Epithelial cell of proximal tubule (primary cell): ENCODE data around the gene ZIC5. TPM values are rescaled to one million over a fixed set of nuclear protein-coding genes. Genes with fewer than 3 reads are reported as not detected.

Experiments
- DNase-seq: peaks from one replicate; pipeline ENCODE4 v3.0.0-alpha.2; 2011; ENCODE audit warnings: low read depth
- H3K4me3 ChIP-seq: 2 replicates; pipeline ENCODE4 v1.5.1; 2011; ENCODE audit warnings: low read depth, mild to moderate bottlenecking, low read length
- total RNA-seq: library from RNA; depleted of rRNA; stranded (reverse); fragments of >200 nt; gene quantifications from 2 replicates; pipeline ENCODE4 v1.2.3, GENCODE V29; 2015
- TF ChIP-seq, protein P1 (sequence below): conservative IDR thresholded peaks from 2 replicates; pipeline ENCODE4 v1.5.1; 2012; ENCODE audit warnings: low read depth, mild to moderate bottlenecking, low read length

The ZIC5 gene
- total RNA-seq, 1 donor from 2014 or later: not detected

DNA sequence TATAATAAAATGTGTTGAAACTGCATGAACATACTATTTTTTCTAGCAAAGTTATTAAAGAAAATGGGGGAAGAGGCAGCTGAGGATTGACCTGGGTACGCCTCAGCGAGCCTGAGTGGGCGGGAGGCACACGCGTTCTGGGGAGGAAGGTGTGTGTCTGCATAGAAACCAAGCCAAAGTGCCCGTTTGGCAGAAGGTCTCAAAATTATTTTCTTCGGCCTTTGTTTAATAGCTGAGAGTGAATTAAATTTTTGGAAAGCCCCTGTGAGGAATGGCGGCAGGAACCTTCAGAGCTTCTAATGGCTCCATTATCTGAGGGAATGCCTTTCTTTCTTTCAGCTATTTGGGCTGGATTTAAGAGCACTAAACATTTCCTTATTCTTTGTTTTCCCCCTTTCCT, 15.2 kb upstream of the ZIC5 start:
- TF ChIP-seq, protein P1, sequence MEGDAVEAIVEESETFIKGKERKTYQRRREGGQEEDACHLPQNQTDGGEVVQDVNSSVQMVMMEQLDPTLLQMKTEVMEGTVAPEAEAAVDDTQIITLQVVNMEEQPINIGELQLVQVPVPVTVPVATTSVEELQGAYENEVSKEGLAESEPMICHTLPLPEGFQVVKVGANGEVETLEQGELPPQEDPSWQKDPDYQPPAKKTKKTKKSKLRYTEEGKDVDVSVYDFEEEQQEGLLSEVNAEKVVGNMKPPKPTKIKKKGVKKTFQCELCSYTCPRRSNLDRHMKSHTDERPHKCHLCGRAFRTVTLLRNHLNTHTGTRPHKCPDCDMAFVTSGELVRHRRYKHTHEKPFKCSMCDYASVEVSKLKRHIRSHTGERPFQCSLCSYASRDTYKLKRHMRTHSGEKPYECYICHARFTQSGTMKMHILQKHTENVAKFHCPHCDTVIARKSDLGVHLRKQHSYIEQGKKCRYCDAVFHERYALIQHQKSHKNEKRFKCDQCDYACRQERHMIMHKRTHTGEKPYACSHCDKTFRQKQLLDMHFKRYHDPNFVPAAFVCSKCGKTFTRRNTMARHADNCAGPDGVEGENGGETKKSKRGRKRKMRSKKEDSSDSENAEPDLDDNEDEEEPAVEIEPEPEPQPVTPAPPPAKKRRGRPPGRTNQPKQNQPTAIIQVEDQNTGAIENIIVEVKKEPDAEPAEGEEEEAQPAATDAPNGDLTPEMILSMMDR: no peak

DNA sequence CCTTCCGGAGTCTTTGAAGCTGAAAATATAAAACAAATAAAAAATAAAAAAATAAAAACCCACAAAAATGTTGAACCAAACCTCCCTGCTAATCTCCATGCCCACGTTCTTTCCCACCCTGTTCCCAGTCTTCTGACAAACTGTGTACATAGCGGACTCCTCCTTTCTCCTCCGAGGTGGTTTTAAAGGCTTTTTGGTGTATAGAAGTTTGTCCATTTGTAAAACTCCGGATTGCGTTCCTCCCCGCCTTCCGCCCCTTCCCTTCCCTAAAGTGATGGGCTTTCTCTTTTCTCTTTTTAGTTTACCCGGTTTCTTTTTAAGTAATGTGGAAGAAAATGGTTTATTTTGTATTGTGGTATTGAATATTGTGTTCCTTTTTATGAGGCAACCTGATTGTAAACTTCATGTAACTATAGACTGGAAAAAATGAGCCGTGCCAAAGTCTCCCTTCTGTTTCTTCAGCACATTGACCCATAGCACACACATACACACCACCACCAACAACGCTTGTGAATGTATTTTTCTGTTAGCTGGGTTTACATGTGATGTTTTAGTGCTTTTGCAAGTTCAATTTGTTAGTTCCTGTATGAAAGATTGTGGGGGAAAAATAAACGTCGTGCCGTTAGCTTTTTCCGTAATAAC, 14.4 kb upstream of the ZIC5 start:
- DNase-seq: no peak
- H3K4me3 ChIP-seq: no peak overlapping the region
- TF ChIP-seq, protein P1: no peak

More for the DNA sequence above, 15.2 kb upstream of the ZIC5 start:
- no peak for DNase-seq
- H3K4me3 ChIP-seq: no peak overlapping the region

DNA sequence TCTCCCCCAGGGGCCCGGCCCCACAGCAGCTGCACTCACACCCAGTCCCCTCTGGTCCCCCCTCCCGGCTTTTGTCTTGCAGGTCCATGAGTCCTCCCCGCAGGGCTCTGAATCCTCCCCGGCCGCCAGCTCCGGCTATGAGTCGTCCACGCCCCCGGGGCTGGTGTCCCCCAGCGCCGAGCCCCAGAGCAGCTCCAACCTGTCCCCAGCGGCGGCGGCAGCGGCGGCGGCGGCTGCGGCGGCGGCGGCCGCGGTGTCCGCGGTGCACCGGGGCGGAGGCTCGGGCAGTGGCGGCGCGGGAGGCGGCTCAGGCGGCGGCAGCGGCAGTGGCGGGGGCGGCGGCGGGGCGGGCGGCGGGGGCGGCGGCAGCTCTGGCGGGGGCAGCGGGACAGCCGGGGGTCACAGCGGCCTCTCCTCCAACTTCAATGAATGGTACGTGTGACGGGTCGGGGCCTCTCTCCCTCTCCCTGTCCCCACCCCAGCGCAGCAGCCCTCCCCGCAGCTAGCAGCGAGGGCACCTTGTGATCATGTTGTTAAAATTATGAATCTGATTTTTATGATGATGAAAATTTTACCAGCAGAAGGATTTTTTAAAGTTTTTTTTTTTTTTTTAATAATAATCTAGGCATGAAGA, 13.8 kb upstream of the ZIC5 start:
- DNase-seq: no peak
- no peak overlapping the region for H3K4me3 ChIP-seq
- TF ChIP-seq, protein P1: no peak

DNA sequence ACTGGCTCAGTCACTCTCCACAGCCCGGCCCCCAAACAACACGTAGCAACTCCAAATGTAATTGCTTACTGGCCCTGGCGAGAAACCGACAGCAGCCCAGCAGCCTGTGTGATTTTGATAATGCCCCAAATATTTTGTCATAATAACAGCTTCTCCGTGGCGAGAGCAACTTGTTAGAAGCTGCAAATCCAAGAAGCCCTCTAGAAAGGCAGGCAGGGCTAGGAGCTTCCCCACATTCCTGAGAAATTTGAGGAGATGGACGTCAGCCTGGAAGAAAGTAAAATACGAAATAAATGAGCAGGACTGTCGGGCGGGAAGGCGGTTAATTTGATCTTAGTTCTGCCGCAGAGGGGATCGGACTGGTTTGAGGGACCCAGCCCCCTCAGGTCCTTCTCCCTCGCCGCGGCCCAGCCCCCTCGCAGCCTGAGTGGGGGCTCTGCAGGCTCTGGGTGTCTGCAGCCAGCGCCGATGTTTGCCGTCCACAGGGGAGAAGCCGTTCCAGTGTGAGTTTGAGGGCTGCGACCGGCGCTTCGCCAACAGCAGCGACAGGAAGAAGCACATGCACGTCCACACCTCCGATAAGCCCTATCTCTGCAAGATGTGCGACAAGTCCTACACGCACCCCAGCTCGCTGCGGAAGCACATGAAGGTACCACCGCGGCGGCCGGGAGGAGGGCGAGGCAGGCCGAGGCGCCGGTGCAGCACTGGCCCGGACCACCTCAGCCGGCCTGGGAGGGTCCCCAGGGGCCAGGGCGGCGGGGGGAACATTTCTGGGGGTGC, 13.1 kb upstream of the ZIC5 start:
- no peak for DNase-seq
- H3K4me3 ChIP-seq: no peak overlapping the region
- TF ChIP-seq, protein P1: no peak

DNA sequence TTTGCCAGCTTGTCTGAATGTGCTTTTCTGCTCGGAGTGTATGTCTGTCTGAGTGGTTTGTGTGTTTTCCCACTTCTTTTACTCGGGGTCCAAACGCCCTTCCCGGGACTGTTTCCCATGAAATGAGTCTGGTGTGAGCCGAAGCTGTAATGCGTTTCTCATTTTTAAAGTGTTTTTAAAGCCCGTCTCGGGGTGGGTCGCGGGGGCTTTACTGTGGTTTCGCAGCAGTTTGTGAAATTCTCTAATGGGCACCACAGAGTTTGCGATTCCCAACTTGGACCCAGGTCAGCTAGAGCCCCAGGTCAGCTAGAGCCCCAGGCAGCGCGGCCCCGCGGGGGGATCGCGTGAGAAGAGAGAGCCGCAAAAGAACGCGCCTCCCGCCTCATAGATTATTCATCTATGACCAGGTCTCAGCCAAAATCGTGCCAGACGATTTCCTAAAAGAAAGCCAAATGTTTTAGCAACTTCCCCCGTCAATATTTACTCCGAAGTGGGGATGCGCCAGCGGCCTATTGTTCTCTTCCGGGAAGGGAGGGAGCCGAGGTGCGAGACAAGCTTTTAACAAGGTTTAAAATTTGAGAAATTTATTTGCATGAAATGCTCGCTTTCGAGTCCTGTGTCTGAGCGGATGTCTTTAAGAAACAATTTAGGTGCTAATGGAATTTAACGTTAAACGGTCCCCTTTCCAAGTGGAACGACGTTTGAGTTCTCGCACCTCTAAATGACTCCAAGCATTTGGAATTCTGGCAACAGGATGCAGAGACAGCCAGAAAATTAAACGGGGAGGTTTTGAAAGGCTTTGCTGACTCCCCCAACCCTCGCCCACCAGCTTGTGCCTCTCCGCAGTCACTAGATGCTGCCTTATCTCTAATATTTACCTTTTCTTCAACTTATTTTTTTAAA, 12.2 kb upstream of the ZIC5 start:
- DNase-seq: no peak
- H3K4me3 ChIP-seq: no peak overlapping the region
- TF ChIP-seq, protein P1: no peak

DNA sequence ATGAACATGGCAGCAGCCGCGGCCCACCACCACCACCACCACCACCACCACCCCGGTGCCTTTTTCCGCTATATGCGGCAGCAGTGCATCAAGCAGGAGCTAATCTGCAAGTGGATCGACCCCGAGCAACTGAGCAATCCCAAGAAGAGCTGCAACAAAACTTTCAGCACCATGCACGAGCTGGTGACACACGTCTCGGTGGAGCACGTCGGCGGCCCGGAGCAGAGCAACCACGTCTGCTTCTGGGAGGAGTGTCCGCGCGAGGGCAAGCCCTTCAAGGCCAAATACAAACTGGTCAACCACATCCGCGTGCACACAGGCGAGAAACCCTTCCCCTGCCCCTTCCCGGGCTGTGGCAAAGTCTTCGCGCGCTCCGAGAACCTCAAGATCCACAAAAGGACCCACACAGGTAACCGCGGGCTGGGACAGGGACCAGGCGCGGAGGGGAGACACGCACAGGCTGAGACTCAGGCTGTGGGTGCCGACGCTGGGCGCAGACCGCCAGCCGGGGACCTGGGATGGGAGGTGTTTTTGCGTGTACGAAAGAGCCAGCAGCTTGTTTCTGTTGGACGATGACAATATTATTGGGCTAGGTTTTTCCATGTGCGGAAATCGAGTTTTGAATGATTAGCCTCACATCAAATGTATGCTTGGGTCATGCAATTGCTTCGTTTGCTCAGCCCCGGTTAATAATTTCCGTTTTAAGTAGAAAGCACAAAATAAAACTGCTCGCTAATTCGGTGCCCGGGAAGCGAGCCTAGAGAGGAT, 11.3 kb upstream of the ZIC5 start:
- H3K4me3 ChIP-seq: no peak overlapping the region
- TF ChIP-seq, protein P1: no peak
- no peak for DNase-seq
